Kidney epithelial cell (primary cell): Measurements from ENCODE around the gene HCFC1. TPM values are rescaled to one million over a fixed set of nuclear protein-coding genes. Genes with fewer than 3 reads are reported as not detected.

Source experiments
- DNase-seq: peaks from one replicate; pipeline ENCODE4 v3.0.0-alpha.2; 2010; ENCODE audit warnings: low read depth
- H3K27me3 ChIP-seq: 2 replicates; pipeline ENCODE4 v1.6.0; 2011; ENCODE audit warnings: low read length; ENCODE audit not compliant: control insufficient read depth, insufficient read depth
- H3K36me3 ChIP-seq: 2 replicates; pipeline ENCODE4 v1.5.1; 2011; ENCODE audit warnings: low read length; ENCODE audit not compliant: control insufficient read depth, insufficient read depth
- H3K4me3 ChIP-seq: 2 replicates; pipeline ENCODE4 v1.5.1; 2011; ENCODE audit warnings: low read depth, mild to moderate bottlenecking, control low read depth, low read length
- CTCF ChIP-seq: IDR thresholded peaks from 2 replicates; pipeline ENCODE4 v1.5.1; 2011; ENCODE audit warnings: mild to moderate bottlenecking, moderate library complexity, low read length, control low read depth, inconsistent platforms; ENCODE audit not compliant: insufficient read depth, poor library complexity, severe bottlenecking
- total RNA-seq: library from RNA; depleted of rRNA; stranded (reverse); fragments of >200 nt; gene quantifications from 2 replicates; pipeline ENCODE4 v1.2.3, GENCODE V29; 2015

HCFC1 gene
- total RNA-seq, 1 donor from 2014 or later: 56.2 TPM

- DNase-seq: no peak
- Histone ChIP-seq H3K4me3 (peak within 1 kb of the TSS; percentile 81), H3K36me3 (no peaks in the 10 kb centered on the region), H3K27me3 (no peaks in the 10 kb centered on the region)
- no peak for TF ChIP-seq CTCF
These were observed 929 bp upstream of the HCFC1 start, which contains the start of gene TMEM187 for GRCh38 chrX:153972368-153973126. Gene TMEM187, plus strand, starts transcription at chrX:153972754. Its CDS starts 9,309 bp downstream, at chrX:153982063.

- H3K36me3 ChIP-seq: no peaks in the 10 kb centered on the region
- H3K4me3 ChIP-seq: peak overlapping the region; percentile 81
- TF ChIP-seq CTCF: no peak
- peak; percentile 51 for DNase-seq
- H3K27me3 ChIP-seq: no peaks in the 10 kb centered on the region
These were observed 531 bp downstream of the HCFC1 start for GRCh38 chrX:153971124-153971449.

GRCh38 chrX:153970357-153971123 is 1.1 kb downstream of the HCFC1 start:
- no peaks in the 10 kb centered on the region for H3K36me3 ChIP-seq
- TF ChIP-seq CTCF: no peak
- H3K27me3 ChIP-seq: no peaks in the 10 kb centered on the region
- peak overlapping the region; percentile 81 for H3K4me3 ChIP-seq
- no peak for DNase-seq

GRCh38 chrX:153969904-153970356 is 1.7 kb downstream of the HCFC1 start:
- Histone ChIP-seq H3K27me3 (no peaks in the 10 kb centered on the region), H3K4me3 (peak overlapping the region; percentile 81), H3K36me3 (no peaks in the 10 kb centered on the region)
- no peak for TF ChIP-seq CTCF
- DNase-seq: no peak

- H3K36me3 ChIP-seq: no peaks in the 10 kb centered on the region
- no peak for DNase-seq
- H3K4me3 ChIP-seq: peak overlapping the region; percentile 81
- H3K27me3 ChIP-seq: no peaks in the 10 kb centered on the region
- peak; percentile 2 for TF ChIP-seq CTCF
These were observed 2.3 kb downstream of the HCFC1 start for GRCh38 chrX:153969125-153969903.
